ENCODE measurements around the gene ATP10A. TPM values are rescaled to one million over a fixed set of nuclear protein-coding genes. Genes with fewer than 3 reads are reported as not detected.

The ATP10A gene
- total and polyA plus RNA-seq, 2 of the 8 experiments (the other 6 are each of a cell fraction or from before 2014, with no cell fraction given), result 2.0 to 2.8 TPM

DNA sequence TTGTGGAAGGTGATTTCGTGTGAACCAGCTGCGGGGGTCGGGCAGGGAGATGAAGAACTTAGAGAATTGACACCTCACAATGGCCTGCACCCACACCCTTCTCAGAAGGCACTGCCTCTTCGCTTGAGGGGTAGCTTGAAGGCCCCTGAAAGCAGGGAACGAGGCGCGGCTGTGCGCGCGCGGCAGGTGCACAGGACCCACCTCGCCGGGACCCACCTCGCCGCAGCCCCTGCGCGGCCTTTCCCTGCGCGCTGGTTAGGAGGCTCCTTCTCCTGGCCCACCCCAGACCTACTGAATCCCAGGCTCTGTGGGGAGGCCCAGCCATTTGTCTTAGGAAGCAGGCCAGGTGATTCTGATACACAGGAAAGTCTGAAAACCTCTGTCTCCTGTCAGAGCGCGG, 46.2 kb upstream of the ATP10A start (continued):
- TF ChIP-seq, protein P1, sequence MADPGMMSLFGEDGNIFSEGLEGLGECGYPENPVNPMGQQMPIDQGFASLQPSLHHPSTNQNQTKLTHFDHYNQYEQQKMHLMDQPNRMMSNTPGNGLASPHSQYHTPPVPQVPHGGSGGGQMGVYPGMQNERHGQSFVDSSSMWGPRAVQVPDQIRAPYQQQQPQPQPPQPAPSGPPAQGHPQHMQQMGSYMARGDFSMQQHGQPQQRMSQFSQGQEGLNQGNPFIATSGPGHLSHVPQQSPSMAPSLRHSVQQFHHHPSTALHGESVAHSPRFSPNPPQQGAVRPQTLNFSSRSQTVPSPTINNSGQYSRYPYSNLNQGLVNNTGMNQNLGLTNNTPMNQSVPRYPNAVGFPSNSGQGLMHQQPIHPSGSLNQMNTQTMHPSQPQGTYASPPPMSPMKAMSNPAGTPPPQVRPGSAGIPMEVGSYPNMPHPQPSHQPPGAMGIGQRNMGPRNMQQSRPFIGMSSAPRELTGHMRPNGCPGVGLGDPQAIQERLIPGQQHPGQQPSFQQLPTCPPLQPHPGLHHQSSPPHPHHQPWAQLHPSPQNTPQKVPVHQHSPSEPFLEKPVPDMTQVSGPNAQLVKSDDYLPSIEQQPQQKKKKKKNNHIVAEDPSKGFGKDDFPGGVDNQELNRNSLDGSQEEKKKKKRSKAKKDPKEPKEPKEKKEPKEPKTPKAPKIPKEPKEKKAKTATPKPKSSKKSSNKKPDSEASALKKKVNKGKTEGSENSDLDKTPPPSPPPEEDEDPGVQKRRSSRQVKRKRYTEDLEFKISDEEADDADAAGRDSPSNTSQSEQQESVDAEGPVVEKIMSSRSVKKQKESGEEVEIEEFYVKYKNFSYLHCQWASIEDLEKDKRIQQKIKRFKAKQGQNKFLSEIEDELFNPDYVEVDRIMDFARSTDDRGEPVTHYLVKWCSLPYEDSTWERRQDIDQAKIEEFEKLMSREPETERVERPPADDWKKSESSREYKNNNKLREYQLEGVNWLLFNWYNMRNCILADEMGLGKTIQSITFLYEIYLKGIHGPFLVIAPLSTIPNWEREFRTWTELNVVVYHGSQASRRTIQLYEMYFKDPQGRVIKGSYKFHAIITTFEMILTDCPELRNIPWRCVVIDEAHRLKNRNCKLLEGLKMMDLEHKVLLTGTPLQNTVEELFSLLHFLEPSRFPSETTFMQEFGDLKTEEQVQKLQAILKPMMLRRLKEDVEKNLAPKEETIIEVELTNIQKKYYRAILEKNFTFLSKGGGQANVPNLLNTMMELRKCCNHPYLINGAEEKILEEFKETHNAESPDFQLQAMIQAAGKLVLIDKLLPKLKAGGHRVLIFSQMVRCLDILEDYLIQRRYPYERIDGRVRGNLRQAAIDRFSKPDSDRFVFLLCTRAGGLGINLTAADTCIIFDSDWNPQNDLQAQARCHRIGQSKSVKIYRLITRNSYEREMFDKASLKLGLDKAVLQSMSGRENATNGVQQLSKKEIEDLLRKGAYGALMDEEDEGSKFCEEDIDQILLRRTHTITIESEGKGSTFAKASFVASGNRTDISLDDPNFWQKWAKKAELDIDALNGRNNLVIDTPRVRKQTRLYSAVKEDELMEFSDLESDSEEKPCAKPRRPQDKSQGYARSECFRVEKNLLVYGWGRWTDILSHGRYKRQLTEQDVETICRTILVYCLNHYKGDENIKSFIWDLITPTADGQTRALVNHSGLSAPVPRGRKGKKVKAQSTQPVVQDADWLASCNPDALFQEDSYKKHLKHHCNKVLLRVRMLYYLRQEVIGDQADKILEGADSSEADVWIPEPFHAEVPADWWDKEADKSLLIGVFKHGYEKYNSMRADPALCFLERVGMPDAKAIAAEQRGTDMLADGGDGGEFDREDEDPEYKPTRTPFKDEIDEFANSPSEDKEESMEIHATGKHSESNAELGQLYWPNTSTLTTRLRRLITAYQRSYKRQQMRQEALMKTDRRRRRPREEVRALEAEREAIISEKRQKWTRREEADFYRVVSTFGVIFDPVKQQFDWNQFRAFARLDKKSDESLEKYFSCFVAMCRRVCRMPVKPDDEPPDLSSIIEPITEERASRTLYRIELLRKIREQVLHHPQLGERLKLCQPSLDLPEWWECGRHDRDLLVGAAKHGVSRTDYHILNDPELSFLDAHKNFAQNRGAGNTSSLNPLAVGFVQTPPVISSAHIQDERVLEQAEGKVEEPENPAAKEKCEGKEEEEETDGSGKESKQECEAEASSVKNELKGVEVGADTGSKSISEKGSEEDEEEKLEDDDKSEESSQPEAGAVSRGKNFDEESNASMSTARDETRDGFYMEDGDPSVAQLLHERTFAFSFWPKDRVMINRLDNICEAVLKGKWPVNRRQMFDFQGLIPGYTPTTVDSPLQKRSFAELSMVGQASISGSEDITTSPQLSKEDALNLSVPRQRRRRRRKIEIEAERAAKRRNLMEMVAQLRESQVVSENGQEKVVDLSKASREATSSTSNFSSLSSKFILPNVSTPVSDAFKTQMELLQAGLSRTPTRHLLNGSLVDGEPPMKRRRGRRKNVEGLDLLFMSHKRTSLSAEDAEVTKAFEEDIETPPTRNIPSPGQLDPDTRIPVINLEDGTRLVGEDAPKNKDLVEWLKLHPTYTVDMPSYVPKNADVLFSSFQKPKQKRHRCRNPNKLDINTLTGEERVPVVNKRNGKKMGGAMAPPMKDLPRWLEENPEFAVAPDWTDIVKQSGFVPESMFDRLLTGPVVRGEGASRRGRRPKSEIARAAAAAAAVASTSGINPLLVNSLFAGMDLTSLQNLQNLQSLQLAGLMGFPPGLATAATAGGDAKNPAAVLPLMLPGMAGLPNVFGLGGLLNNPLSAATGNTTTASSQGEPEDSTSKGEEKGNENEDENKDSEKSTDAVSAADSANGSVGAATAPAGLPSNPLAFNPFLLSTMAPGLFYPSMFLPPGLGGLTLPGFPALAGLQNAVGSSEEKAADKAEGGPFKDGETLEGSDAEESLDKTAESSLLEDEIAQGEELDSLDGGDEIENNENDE (IDR thresholded peaks at IDR 0.05; ENCODE audit: insufficient replicate concordance, low read length), result no peak
- TF ChIP-seq RFX5 (IDR thresholded peaks at IDR 0.05; ENCODE audit: borderline replicate concordance, low read depth, low read length) (no peak), ZNF274 (IDR thresholded peaks at IDR 0.05; ENCODE audit: borderline replicate concordance, extremely low read depth, low read length) (no peak), CEBPB (IDR thresholded peaks at IDR 0.05; ENCODE audit: low read depth, low read length) (no peak)

Data from H1 (cell line).